ENCODE measurements around the gene ABI3BP.

Gene ABI3BP

GRCh38 chr3:100993309-100993708 is at the start of gene ABI3BP:
Gene ABI3BP (minus strand): TSS chr3:100993421. CDS start chr3:100993384, 37 bp downstream.
- Histone ChIP-seq H3K4me3 (peak within 1 kb of the TSS; percentile 45 to 50), H3K27me3 (no peaks in the 10 kb centered on the region), H3K4me1 (peaks cover 0 to 22% (median 12%) of the 10 kb centered on the region in 4 donors), H3K36me3 (no peaks in the 10 kb centered on the region), H3K27ac (peak within 1 kb of the TSS; percentile 68 to 74), H3K9me3 (no peaks in the 10 kb centered on the region)
- intact Hi-C loops (cut with DNase I; ENCODE audit: low total_unique reads): no loop called here
- peak; percentile 86 to 91 for DNase-seq
- TF ChIP-seq CTCF (IDR thresholded peaks at IDR 0.05): no peak

- H3K4me1 ChIP-seq: peaks cover 0 to 40% (median 21%) of the 10 kb centered on the region in 4 donors
Observed at GRCh38 chr3:101039285-101039684, 46.1 kb upstream of the ABI3BP start.

GRCh38 chr3:101038880-101039279 is 45.7 kb upstream of the ABI3BP start:
- no peaks in the 10 kb centered on the region for H3K9me3 ChIP-seq
- H3K4me3 ChIP-seq: no peak overlapping the region
- H3K36me3 ChIP-seq: no peaks in the 10 kb centered on the region
- no peak for DNase-seq
- intact Hi-C loops (cut with DNase I; ENCODE audit: low total_unique reads): no loop called here
- peaks cover 0 to 40% (median 21%) of the 10 kb centered on the region in 4 donors for H3K4me1 ChIP-seq
- no peak for TF ChIP-seq CTCF (IDR thresholded peaks at IDR 0.05)
- no peak overlapping the region for H3K27ac ChIP-seq
- no peaks in the 10 kb centered on the region for H3K27me3 ChIP-seq

More at GRCh38 chr3:101039285-101039684, 46.1 kb upstream of the ABI3BP start:
- Histone ChIP-seq H3K27ac (no peak overlapping the region), H3K36me3 (no peaks in the 10 kb centered on the region), H3K27me3 (no peaks in the 10 kb centered on the region), H3K4me3 (no peak overlapping the region), H3K9me3 (no peaks in the 10 kb centered on the region)
- intact Hi-C loops (cut with DNase I; ENCODE audit: low total_unique reads): no loop called here
- no peak for TF ChIP-seq CTCF (IDR thresholded peaks at IDR 0.05)
- no peak for DNase-seq

GRCh38 chr3:101038393-101038792 is 45.2 kb upstream of the ABI3BP start:
- Histone ChIP-seq H3K4me3 (no peak overlapping the region), H3K27me3 (no peaks in the 10 kb centered on the region), H3K27ac (no peak overlapping the region), H3K4me1 (peaks cover 0 to 37% (median 21%) of the 10 kb centered on the region in 4 donors), H3K36me3 (no peaks in the 10 kb centered on the region), H3K9me3 (no peaks in the 10 kb centered on the region)
- no peak for TF ChIP-seq CTCF (IDR thresholded peaks at IDR 0.05)
- intact Hi-C loops (cut with DNase I; ENCODE audit: low total_unique reads): no loop called here
- no peak for DNase-seq

- no peak for DNase-seq
- no peak for TF ChIP-seq CTCF (IDR thresholded peaks at IDR 0.05)
- intact Hi-C loops (cut with DNase I; ENCODE audit: low total_unique reads): no loop called here
- H3K27me3 ChIP-seq: no peaks in the 10 kb centered on the region
- no peak overlapping the region for H3K27ac ChIP-seq
- no peak overlapping the region for H3K4me3 ChIP-seq
- peaks cover 0 to 37% (median 17%) of the 10 kb centered on the region in 4 donors for H3K4me1 ChIP-seq
- no peaks in the 10 kb centered on the region for H3K36me3 ChIP-seq
- H3K9me3 ChIP-seq: no peaks in the 10 kb centered on the region
Observed at GRCh38 chr3:101037613-101038012, 44.4 kb upstream of the ABI3BP start.

GRCh38 chr3:101036676-101037075 is 43.5 kb upstream of the ABI3BP start:
- TF ChIP-seq CTCF (IDR thresholded peaks at IDR 0.05): no peak
- no peak overlapping the region for H3K27ac ChIP-seq

More at GRCh38 chr3:101036676-101037075, 43.5 kb upstream of the ABI3BP start:
- Histone ChIP-seq H3K4me3 (no peak overlapping the region), H3K36me3 (no peaks in the 10 kb centered on the region), H3K27me3 (no peaks in the 10 kb centered on the region), H3K4me1 (peaks cover 0 to 37% (median 16%) of the 10 kb centered on the region in 4 donors), H3K9me3 (no peaks in the 10 kb centered on the region)
- no peak for DNase-seq
- intact Hi-C loops (cut with DNase I; ENCODE audit: low total_unique reads): no loop called here
